Skeletal muscle tissue (tissue), 4 donors: ENCODE measurements around the gene IFNL2. TPM values are rescaled to one million over a fixed set of nuclear protein-coding genes. Genes with fewer than 3 reads are reported as not detected.
"Not testable (repeated sequence)": the region's sequence is repeated elsewhere in the genome, so short reads cannot be mapped to it uniquely, and the experiment has no call there.

Source experiments
- H3K27ac ChIP-seq: one replicate; pipeline ENCODE4 v1.7.0; 2013; ENCODE audit warnings: mild to moderate bottlenecking, low read depth, low read length, inconsistent platforms
- H3K27me3 ChIP-seq, 3 donors: one replicate each; pipeline ENCODE4 v1.7.0; 2013; ENCODE audit warnings: low read length in 3 of 3; ENCODE audit not compliant: control insufficient read depth in 3 of 3, insufficient read depth in 3 of 3
- H3K36me3 ChIP-seq, 3 donors: one replicate each; pipeline ENCODE4 v1.7.0; 2013; ENCODE audit warnings: low read length in 3 of 3; ENCODE audit not compliant: control insufficient read depth in 3 of 3, insufficient read depth in 3 of 3
- H3K4me1 ChIP-seq, 3 donors: one replicate each; pipeline ENCODE4 v1.7.0; 2013; ENCODE audit warnings: low read length in 3 of 3, mild to moderate bottlenecking in 3 of 3; ENCODE audit not compliant: control insufficient read depth in 3 of 3, insufficient read depth in 3 of 3
- H3K4me3 ChIP-seq, 3 donors: one replicate each; pipeline ENCODE4 v1.7.0; 2013; ENCODE audit warnings: low read length in 3 of 3
- H3K9ac ChIP-seq, 3 donors: one replicate each; pipeline ENCODE4 v1.7.0; 2013; ENCODE audit warnings: low read length in 3 of 3, mild to moderate bottlenecking in 3 of 3, moderate library complexity in 2 of 3, low read depth in 1 of 3
- H3K9me3 ChIP-seq, 3 donors: one replicate each; pipeline ENCODE4 v1.7.0; 2013; ENCODE audit warnings: low read length in 3 of 3; ENCODE audit not compliant: control insufficient read depth in 3 of 3
- total RNA-seq: library from RNA; depleted of rRNA; stranded (reverse); fragments of >200 nt; gene quantifications from one replicate; pipeline ENCODE4 v1.2.3, GENCODE V29; 2014
- donor health status: Osteomylitis.

IFNL2 gene
- total RNA-seq, 1 donor from 2014 or later: not detected

GRCh38 chr19:39238944-39239343 lies 29.3 kb upstream of the IFNL2 start:
- no peak overlapping the region for H3K4me3 ChIP-seq
- H3K27ac ChIP-seq: no peak overlapping the region
- peaks cover 3 to 20% (median 16%) of the 10 kb centered on the region in 3 donors for H3K27me3 ChIP-seq
- no peaks in the 10 kb centered on the region for H3K4me1 ChIP-seq
- H3K9me3 ChIP-seq: no peaks in the 10 kb centered on the region
- no peak overlapping the region for H3K9ac ChIP-seq
- H3K36me3 ChIP-seq: no peaks in the 10 kb centered on the region

- H3K9me3 ChIP-seq: no peaks in the 10 kb centered on the region
- H3K36me3 ChIP-seq: no peaks in the 10 kb centered on the region
- peaks cover 3 to 22% (median 16%) of the 10 kb centered on the region in 3 donors for H3K27me3 ChIP-seq
- no peak overlapping the region for H3K9ac ChIP-seq
- no peak overlapping the region for H3K4me3 ChIP-seq
- H3K4me1 ChIP-seq: no peaks in the 10 kb centered on the region
- no peak overlapping the region for H3K27ac ChIP-seq
Observed at GRCh38 chr19:39240421-39240820, 27.8 kb upstream of the IFNL2 start.

GRCh38 chr19:39243741-39244140 lies 24.5 kb upstream of the IFNL2 start:
- H3K4me3 ChIP-seq, H3K27ac ChIP-seq, H3K36me3 ChIP-seq, H3K9ac ChIP-seq, H3K4me1 ChIP-seq, H3K9me3 ChIP-seq: not testable (repeated sequence)
- peaks cover 17 to 25% (median 19%) of the 10 kb centered on the region in 3 donors for H3K27me3 ChIP-seq

- H3K27ac ChIP-seq, H3K9ac ChIP-seq, H3K36me3 ChIP-seq, H3K4me1 ChIP-seq, H3K9me3 ChIP-seq, H3K4me3 ChIP-seq: not testable (repeated sequence)
- peaks cover 24 to 30% (median 26%) of the 10 kb centered on the region in 3 donors for H3K27me3 ChIP-seq
Observed at GRCh38 chr19:39244410-39245100, 23.6 kb upstream of the IFNL2 start, which contains the start of gene IFNL3. Gene IFNL3, minus strand, starts transcription at chr19:39245006. Its CDS starts 39 bp downstream, at chr19:39244967.

- H3K27ac ChIP-seq, H3K36me3 ChIP-seq, H3K9me3 ChIP-seq, H3K9ac ChIP-seq, H3K4me1 ChIP-seq, H3K4me3 ChIP-seq: not testable (repeated sequence)
- peaks cover 21 to 35% (median 27%) of the 10 kb centered on the region in 3 donors for H3K27me3 ChIP-seq
Observed at GRCh38 chr19:39245166-39245565, 23.0 kb upstream of the IFNL2 start.

GRCh38 chr19:39246951-39247669 lies 21.1 kb upstream of the IFNL2 start:
- H3K27me3 ChIP-seq: peaks cover 21 to 40% (median 27%) of the 10 kb centered on the region in 3 donors
- no peak overlapping the region for H3K9ac ChIP-seq
- no peak overlapping the region for H3K27ac ChIP-seq
- no peak overlapping the region for H3K4me3 ChIP-seq
- no peaks in the 10 kb centered on the region for H3K36me3 ChIP-seq
- no peaks in the 10 kb centered on the region for H3K9me3 ChIP-seq
- peaks cover 0 to 7% (median 0%) of the 10 kb centered on the region in 3 donors for H3K4me1 ChIP-seq

GRCh38 chr19:39247701-39248664 lies 20.2 kb upstream of the IFNL2 start:
- Histone ChIP-seq H3K27ac (no peak overlapping the region), H3K9ac (no peak overlapping the region), H3K4me1 (peaks cover 0 to 7% (median 0%) of the 10 kb centered on the region in 3 donors), H3K27me3 (peaks cover 21 to 40% (median 32%) of the 10 kb centered on the region in 3 donors), H3K9me3 (no peaks in the 10 kb centered on the region), H3K36me3 (no peaks in the 10 kb centered on the region), H3K4me3 (no peak overlapping the region)

- Histone ChIP-seq H3K4me1 (peaks cover 0 to 7% (median 0%) of the 10 kb centered on the region in 3 donors), H3K9me3 (no peaks in the 10 kb centered on the region), H3K27ac (no peak within 1 kb of the TSS), H3K36me3 (no peaks in the 10 kb centered on the region), H3K27me3 (peaks cover 21 to 39% (median 32%) of the 10 kb centered on the region in 3 donors), H3K4me3 (no peak within 1 kb of the TSS), H3K9ac (no peak within 1 kb of the TSS)
Observed at GRCh38 chr19:39248806-39249205, 19.4 kb upstream of the IFNL2 start, which contains the start of gene IFNL4. Gene IFNL4, minus strand, starts transcription at chr19:39248856.

- peaks cover 0 to 7% (median 0%) of the 10 kb centered on the region in 3 donors for H3K4me1 ChIP-seq
- no peak overlapping the region for H3K9ac ChIP-seq
- H3K9me3 ChIP-seq: no peaks in the 10 kb centered on the region
- no peak overlapping the region for H3K27ac ChIP-seq
- peaks cover 29 to 49% (median 36%) of the 10 kb centered on the region in 3 donors for H3K27me3 ChIP-seq
- H3K36me3 ChIP-seq: no peaks in the 10 kb centered on the region
- no peak overlapping the region for H3K4me3 ChIP-seq
Observed at GRCh38 chr19:39251081-39251480, 17.1 kb upstream of the IFNL2 start.
